GM18867 (cell line): ENCODE data around the gene SLC35B3.
"Not testable (repeated sequence)": the region's sequence is repeated elsewhere in the genome, so short reads cannot be mapped to it uniquely, and the experiment has no call there.

Experiments used
- ATAC-seq: cut with Tn5 transposase; IDR thresholded peaks from one replicate; pipeline ENCODE4 v1.9.1; 2021; ENCODE audit warnings: mild to moderate bottlenecking, moderate library complexity; ENCODE audit not compliant: unreplicated experiment

SLC35B3 gene

DNA sequence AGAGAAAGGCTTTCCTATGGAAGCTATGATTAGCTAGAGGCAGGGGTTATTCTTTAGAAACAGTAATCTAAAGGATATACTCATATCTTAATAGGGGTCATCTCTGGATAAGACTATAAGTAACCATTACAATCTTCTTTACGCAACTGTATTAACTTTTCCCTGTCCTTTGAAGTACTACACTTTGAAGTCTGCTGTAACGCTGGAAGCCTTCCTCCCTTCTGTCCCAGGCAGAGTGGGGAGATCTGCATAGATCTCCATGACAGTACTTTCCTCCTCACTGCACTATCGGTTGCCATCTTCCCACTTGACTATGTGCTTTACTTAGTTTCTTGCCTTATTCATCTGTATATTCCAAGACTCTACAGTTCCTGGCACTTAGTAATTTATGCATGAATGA lies 20.1 kb downstream of the SLC35B3 start:
- ATAC-seq, result no peak

DNA sequence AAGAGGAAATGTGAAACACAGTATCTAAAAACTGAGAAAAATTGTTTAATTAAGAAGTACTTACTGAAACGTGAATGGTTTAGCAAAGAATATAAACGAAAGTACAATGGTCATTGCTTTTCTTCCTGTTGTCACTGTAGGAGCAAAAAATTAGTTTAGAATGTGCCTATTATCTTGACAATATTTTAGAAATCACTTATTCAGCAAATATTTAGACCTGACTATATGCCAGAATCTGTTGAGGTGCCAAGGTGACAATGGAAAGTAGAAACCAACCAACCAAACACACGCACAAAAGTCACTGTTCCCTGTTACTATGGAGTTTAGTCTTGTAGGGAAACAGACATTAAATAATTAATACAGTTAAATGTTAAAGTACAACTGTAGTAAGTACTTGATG lies 20.5 kb downstream of the SLC35B3 start:
- ATAC-seq, result no peak

DNA sequence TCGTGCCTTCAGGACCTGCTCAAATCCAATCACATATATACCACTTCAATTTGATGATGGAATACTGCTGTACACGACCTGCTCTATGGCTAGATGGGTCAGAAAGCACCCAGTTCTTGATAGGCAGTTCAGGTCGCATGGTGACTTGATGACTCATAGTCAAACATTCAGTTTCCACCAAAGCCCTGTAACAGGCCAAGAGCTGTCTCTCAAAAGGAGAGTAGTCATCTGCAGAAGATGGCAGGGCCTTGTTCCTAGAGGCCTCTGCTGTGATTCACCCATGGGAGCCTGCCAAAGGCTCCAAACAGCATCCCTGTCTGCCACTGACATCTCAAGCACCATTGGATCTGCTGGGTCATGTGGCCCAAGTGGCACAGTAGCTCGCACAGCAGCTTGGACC lies 29.4 kb downstream of the SLC35B3 start:
- ATAC-seq, result not testable (repeated sequence)

DNA sequence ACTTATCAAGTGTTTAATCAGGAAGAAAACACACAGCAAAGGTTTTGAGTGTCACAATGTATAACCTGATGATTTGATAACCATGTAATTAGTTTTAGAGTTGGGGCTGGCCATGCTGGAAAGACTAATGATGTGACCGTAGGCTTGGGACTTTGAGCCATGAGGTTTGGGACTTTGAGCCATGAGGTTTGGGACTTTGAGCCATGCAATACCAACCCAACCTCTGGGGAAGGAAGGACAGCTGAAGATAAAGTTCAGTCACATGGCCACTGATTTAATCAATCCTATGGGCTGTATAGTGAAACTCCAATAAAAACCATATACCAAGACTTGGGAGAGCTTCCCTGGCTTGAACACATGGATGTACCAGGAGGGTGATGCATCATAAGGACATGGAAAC lies 32.8 kb downstream of the SLC35B3 start:
- no peak for ATAC-seq

DNA sequence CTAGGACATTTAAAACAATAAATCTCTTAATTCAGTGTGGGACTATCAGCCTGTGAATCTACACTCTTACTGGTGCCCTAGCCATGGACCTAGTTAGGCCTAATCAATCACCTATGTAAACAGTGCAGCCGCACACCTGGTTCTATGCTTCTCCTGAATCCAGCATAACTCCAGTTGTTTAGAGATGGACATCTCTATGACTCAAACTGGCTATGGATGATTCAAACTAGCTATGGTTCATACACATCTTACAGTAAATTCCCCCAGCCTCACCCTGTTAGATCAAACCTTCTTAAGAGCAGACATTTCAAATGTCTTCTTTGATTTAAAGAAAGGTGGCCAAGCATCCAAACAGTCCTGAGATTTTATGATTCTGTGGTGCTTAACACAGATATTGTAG lies 34.7 kb downstream of the SLC35B3 start:
- ATAC-seq, result no peak

DNA sequence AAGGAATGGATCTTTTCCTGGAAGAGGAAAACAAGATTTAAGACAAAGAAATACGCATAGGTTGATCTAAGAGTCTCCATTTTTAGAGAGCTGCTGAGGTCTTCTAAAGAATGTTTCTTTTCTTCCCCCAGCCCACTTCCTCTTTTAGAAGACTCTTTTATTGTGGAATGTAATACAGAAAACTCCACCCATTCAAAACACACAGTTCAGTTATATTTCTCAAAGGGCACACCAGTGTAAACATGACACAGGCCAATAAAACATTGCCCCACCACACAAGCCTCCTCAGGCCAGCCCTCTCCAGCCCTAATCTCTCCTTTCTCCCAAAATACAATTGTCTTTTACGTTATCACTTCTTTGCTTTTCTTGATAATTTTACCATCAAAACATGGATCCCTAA lies 42.8 kb downstream of the SLC35B3 start:
- no peak for ATAC-seq

DNA sequence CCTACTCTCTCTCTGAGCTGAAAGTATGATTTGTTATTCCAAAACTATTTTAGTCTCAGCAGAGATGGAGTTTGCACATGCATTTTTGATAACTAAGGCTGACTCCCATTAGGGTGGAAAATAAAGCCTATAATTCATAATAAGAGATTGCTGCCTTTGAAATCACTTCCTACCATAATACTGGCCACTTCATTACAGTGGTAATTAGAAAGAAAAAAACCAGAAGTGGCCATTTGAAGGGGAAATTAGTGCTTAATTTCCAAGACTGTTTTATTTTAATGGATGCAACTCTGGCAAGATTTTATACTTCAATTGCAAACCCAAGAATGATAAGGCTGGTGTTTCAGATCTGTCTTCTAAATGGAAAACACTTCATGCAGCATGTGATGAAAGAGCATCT lies 43.4 kb downstream of the SLC35B3 start:
- ATAC-seq, result no peak

DNA sequence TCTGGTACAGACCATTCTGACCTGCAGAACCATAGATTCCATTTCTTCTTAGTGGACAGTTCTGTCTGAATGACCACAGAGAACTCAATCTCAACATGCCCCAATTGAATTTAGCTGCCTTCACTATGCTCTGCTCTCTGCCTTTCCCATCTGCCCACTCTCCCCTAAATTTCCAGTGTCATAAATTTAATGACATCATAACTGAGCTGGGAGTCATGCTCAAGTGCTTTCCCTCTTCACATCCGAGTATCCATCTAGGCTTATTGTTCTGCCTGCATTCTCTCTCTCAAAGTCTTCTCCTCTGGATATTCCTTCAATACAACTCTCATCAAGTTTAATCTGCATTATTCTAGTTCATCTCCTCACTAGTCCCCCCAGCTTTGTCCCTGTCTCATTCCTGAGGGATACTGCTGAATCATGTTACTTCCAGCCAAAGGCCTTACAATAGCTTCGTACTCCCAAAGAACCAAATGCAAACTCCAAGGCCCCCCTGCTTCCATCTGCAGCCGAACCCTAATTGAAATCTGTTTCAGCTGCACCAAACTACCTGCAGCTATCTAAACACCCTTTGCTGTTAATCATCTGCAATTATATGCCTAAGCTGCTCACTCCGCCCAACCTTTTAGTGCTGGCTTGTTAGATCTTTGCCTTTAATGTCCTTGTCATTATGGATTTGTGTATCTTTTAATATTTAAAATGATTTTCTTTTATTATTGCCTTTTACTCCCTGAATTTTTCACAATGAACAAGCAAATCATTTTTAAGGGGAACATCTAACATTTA lies 46.1 kb downstream of the SLC35B3 start:
- no peak for ATAC-seq

DNA sequence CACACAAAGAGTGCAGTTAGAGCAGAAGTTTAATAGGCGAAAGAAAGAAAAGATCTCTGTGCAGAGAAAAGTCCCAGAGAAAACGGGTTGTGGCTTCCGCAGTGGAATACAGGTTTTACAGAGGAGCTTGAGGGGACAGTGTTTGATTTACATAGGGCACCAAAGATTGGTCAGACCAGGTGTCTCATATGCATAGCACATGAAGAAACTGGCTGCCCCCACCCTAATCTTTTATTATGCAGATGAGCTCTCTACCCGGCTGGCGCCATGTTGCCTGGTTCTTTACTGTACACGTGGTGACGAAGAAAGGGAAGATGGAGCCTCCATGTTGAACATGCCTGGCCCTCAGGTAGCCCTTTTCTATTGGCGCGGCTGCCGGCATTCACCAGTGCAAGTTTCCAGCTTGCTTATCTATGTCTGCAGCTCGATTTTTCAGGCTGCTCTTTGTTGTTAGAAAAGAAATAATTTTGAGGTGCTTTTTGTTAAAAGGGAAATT lies 47.4 kb downstream of the SLC35B3 start:
- no peak for ATAC-seq

DNA sequence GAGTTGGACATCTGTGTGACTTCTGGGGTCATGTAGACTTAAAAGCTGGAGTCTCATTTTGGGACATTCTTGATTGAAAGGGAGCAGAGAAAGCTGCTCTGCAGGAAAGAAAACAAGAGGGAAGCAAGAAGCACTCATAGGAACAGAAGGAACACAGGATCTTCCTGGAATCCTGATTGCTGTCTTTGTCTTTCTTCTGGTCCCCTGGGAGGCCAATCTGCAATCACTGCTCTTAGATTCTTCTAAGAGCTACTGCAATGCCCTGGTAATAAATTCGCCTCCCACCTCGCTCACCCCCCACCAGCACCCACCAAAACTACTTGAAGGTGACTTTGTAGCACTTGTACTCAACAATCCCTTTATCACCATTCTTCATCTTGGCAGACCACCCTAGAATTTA lies 51.8 kb downstream of the SLC35B3 start:
- no peak for ATAC-seq

DNA sequence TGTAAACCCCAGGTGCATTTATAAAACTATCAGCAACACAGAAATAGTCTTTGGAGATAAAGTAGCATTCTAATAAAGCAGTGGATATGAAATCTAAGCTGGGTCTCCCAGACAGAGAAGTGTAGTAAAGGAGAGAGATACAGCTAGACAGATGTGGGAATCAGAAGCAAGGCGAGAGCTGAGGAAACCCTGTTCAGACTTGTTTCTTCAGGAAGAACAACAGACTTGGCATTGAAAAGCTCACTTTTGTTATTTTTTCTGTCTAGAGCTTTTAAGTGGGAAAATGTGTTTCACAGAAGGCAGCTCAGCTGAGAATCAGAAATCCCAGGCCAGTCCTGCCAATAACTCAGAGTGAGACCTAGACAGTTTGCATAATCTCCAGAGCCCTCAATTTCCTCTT lies 52.9 kb downstream of the SLC35B3 start:
- no peak for ATAC-seq

DNA sequence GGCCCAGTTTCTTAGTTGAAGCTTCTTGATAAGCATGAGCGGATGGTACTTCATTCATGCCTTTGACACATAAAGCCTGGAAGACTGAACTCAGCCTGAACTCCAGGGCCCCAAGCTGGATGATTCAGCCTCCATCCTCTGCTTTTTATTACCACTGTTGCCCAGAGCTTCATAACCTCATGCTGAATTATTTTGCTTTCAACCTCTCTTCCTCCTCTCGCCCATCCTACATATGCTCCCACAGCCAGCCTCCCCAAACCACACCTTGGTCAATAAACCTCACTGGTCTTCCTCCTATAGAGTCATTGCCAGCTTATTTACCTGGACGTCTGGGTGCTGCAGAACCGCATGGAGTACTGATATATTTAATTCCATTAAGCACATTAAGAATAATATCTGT lies 59.4 kb downstream of the SLC35B3 start:
- ATAC-seq, result no peak
